GM12891 (cell line): ENCODE results near the gene ADGRF1.
"Not testable (repeated sequence)": the region's sequence is repeated elsewhere in the genome, so short reads cannot be mapped to it uniquely, and the experiment has no call there.

Experiments used
- DNase-seq: peaks from one replicate; pipeline ENCODE4 v3.0.0; 2011; ENCODE audit warnings: low spot score; ENCODE audit not compliant: insufficient read length
- FAIRE-seq: peaks from 2 replicates; lab custom pipeline; 2011; peaks lifted over from hg19 to GRCh38; lab: Jason Lieb, UNC
- PAX5 ChIP-seq: IDR thresholded peaks from 2 replicates; pipeline ENCODE4 v1.6.1; 2011; ENCODE audit warnings: low read length, moderate library complexity, mild to moderate bottlenecking; ENCODE audit not compliant: insufficient read depth, severe bottlenecking
- POLR2A ChIP-seq: IDR thresholded peaks from 2 replicates; pipeline ENCODE4 v1.6.1; 2011; ENCODE audit warnings: low read depth, low read length, control low read depth
- POLR2AphosphoS5 ChIP-seq: IDR thresholded peaks from 2 replicates; pipeline ENCODE4 v1.6.1; 2011; ENCODE audit warnings: low read depth, low read length, control low read depth
- POU2F2 ChIP-seq: IDR thresholded peaks from 2 replicates; pipeline ENCODE4 v1.6.1; 2011; ENCODE audit warnings: low read depth, mild to moderate bottlenecking, control low read depth, low read length, moderate library complexity
- SPI1 ChIP-seq: IDR thresholded peaks from 2 replicates; pipeline ENCODE4 v1.6.1; 2011; ENCODE audit warnings: low read depth, low read length, control low read depth
- TAF1 ChIP-seq: IDR thresholded peaks from 2 replicates; pipeline ENCODE4 v1.6.1; 2011; ENCODE audit warnings: low read depth, low read length, control low read depth

Gene ADGRF1

DNA sequence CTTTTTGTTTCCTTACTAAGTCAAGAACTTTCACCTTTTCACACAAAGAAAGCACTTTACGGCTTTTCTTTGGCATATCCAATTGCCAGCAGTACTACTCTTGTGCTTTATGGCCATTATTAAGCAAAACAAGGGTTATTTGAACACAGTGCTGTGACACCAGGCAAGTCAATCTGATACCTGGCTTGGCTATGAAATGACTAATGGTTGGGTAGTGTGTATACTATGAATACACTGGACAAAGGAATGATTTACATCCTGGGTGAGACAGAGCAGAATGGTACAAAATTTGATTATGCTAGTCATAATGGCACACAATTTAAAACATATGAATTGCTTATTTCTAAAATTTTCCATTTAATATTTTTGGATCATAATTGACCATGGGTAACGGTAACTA is 22.1 kb upstream of the ADGRF1 start:
- no peak for DNase-seq
- FAIRE-seq: peak; percentile 33
- no peak for TF ChIP-seq SPI1
- TF ChIP-seq TAF1: no peak
- TF ChIP-seq POLR2AphosphoS5: no peak
- no peak for TF ChIP-seq PAX5
- no peak for TF ChIP-seq POLR2A
- TF ChIP-seq POU2F2: no peak

GRCh38 chr6:47062346-47062745 is 20.2 kb upstream of the ADGRF1 start:
- FAIRE-seq (no peak), DNase-seq (no peak)
- TF ChIP-seq POLR2A (no peak), POU2F2 (no peak), TAF1 (no peak), PAX5 (no peak), POLR2AphosphoS5 (no peak), SPI1 (no peak)

DNA sequence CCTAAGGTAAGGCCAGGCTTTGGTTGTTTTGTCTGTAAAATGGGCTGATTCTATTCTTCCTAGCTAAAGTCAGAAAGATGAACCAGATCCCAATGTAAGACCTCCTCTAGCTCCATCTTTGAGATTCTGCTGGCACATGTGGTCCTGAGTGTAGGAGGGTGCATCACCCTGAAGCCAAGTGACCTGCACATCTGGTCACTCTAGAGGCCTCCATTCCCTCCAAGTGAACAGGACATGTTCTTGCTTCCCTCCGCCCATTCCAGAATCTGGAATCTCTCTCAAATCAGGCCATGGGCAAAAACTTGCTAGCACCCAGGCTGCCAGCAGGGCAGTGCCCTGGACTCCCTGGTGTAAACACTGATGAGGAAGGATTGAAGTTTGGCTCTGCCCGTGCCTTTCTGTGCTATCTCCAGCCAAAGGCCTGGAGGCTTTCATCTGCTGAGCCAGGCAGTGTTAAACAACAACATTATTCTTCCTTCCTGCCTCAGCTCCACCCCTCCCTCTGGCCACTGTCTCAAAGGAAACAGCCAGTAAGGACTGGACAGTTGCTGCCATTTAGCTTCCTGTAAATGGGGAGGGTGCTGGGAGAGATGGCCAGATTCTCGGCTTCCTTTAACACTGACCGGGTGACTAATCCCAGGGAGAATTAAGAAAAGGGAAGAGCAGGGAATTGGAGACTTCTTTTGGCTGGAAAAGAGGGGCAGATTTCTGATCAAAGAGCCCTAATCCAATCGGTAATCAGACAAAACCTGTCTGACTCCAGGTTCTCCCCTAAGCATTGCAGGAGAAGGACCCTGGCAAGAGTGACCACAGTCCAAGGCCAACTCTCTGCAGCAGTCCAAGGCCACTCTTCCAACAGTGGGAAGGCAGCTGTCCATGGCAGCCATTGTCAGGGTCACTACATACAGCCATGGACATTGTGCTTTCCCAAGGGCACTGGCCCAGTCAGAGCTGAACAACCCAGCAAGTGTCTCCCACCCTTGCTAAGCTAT is 19.5 kb upstream of the ADGRF1 start:
- no peak for TF ChIP-seq POLR2AphosphoS5
- TF ChIP-seq TAF1: no peak
- TF ChIP-seq SPI1: no peak
- TF ChIP-seq PAX5: no peak
- TF ChIP-seq POU2F2: no peak
- FAIRE-seq: no peak
- no peak for DNase-seq

DNA sequence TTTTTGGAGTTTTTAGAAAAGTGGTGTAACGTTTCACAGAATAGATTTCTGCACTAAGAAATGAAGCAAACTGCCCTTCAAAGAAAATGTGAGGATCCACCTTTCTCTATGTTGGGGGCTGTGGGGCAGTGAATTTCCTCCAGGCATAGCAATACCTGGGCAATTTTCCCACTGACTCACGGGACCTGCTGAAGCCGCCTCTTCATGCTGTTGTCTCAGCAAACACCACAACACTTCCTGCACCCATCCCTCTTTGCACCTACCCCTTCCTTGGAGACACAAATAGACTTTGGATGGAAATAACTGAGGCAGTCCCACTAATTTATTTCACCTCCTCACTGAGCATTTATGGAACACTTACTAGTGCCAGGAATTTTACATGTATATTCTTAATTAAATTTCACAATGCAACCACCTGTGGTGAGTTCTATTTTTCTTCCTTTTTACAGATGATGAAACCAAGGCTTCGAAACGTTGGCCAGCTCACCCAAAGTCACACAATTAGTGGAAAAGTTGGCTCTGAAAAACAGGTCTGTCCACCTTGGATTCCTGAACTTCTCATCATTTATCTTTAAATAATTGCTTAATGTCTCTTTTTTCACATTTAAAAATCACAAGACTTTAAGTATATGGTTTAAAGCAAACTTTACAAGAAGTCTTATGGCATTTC is 17.2 kb upstream of the ADGRF1 start:
- TF ChIP-seq PAX5: no peak
- no peak for TF ChIP-seq SPI1
- TF ChIP-seq POU2F2: no peak
- TF ChIP-seq TAF1: no peak
- no peak for TF ChIP-seq POLR2A
- no peak for TF ChIP-seq POLR2AphosphoS5

GRCh38 chr6:47057830-47058540 is 15.9 kb upstream of the ADGRF1 start:
- DNase-seq (no peak), FAIRE-seq (no peak)
- TF ChIP-seq TAF1 (no peak), SPI1 (no peak), POLR2A (no peak), POLR2AphosphoS5 (no peak), PAX5 (no peak), POU2F2 (no peak)

More for the DNA sequence above, 17.2 kb upstream of the ADGRF1 start:
- DNase-seq (no peak), FAIRE-seq (no peak)

DNA sequence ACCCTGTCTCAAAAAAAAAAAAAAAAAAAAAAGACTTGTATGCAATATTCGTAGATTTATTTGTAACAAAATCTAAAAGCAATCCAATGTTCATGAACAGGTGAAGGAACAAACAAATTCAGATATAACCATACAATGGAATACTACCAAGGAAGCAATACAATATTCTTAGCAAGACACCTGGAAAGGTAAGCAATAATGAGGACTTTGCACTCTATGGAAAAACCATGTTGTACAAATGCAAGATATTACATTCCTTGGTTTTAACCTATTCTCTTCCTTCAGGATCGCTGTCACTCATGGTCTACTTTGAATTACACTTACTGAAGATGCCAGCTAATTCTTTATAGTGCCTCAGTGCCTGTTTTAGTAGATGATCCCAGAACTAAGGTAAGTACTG is 14.7 kb upstream of the ADGRF1 start:
- FAIRE-seq (no peak), DNase-seq (no peak)
- TF ChIP-seq PAX5: no peak
- no peak for TF ChIP-seq POU2F2
- no peak for TF ChIP-seq POLR2A
- no peak for TF ChIP-seq SPI1
- TF ChIP-seq TAF1: no peak
- no peak for TF ChIP-seq POLR2AphosphoS5

GRCh38 chr6:47054302-47054701 is 12.2 kb upstream of the ADGRF1 start:
- not testable (repeated sequence) for DNase-seq, FAIRE-seq

- TF ChIP-seq TAF1: no peak
- no peak for TF ChIP-seq POLR2A
- no peak for TF ChIP-seq POLR2AphosphoS5
- no peak for TF ChIP-seq PAX5
- no peak for TF ChIP-seq SPI1
- TF ChIP-seq POU2F2: no peak
- DNase-seq: no peak
- FAIRE-seq: no peak
Measured at GRCh38 chr6:47048638-47049037, 6.5 kb upstream of the ADGRF1 start.

- peak; percentile 94 for FAIRE-seq
- TF ChIP-seq TAF1 (no peak), PAX5 (no peak), POU2F2 (no peak), POLR2A (no peak), SPI1 (no peak), POLR2AphosphoS5 (no peak)
- peak; percentile 1 for DNase-seq
Measured at GRCh38 chr6:47047479-47048407, 5.6 kb upstream of the ADGRF1 start.

DNA sequence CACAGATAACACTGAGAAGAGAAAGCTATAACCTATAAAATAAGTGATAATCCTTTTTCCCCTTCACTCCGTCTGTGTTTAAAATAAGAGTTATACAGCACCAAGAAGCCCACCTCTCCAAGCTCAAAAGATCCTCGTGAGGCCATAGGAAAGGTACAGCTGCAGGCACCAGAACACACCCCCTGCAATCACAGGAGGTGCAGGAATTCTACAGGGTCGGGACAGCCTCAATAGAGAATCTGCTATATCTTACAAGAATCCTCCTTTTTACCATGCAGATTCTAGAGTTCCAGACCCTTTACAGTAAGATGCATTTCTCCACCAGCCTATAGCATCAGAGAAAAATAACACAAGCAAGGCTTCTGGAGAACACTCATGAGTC is 5.0 kb upstream of the ADGRF1 start:
- FAIRE-seq (no peak), DNase-seq (no peak)
- no peak for TF ChIP-seq POLR2AphosphoS5
- no peak for TF ChIP-seq TAF1
- no peak for TF ChIP-seq POLR2A
- no peak for TF ChIP-seq POU2F2
- TF ChIP-seq SPI1: no peak
- no peak for TF ChIP-seq PAX5
